ENCODE measurements around the gene STK10. TPM values are rescaled to one million over a fixed set of nuclear protein-coding genes. Genes with fewer than 3 reads are reported as not detected.

STK10 gene
- total RNA-seq, 1 donor from 2014 or later = 60.2 TPM

DNA sequence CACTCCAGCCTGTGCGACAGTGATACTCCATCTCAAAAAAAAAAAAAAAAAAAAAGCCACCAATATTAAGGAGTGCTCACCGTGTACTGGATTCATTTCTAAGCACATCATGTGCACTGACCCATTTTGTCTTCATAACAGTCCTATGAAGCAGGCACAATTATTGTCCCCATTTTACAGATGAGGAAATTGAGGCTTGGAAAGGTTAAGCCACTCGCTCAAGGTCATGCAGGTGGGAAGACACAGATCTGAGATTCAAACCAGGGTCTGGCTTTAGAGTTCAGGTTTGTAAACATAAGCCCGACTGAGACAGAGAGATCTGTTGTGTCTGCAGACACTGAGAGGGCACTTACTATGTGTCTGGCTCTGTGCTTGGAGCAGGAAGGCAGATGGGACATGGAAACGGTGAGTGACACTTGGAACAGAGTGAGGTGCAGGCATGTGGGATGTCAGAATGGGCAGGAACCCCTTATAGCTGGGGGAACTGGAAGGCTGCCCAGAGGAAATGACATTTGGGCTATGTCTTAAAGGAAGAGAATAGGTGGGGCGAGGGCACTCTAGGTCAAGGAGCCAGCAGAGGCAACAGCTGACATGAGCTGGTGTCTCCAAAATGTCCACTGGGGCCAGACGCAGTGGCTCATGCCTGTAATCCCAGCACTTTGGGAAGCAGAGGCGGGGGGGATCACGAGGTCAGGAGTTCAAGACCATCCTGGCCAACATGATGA is 69.9 kb downstream of the STK10 start:
- no peaks in the 10 kb centered on the region for H3K27me3 Mint-ChIP-seq (ENCODE audit: low read depth, unreplicated experiment)
- no peaks in the 10 kb centered on the region for H3K27me3 ChIP-seq (ENCODE audit: insufficient read depth, low read length)
- no peaks in the 10 kb centered on the region for H3K9me3 ChIP-seq (ENCODE audit: insufficient read depth, low read depth, low read length)
- H3K4me1 Mint-ChIP-seq (ENCODE audit: low read depth, unreplicated experiment) = peaks cover 11% of the 10 kb centered on the region
- no peaks in the 10 kb centered on the region for H3K9me3 Mint-ChIP-seq (ENCODE audit: unreplicated experiment)
- no peak overlapping the region for H3K27ac Mint-ChIP-seq (ENCODE audit: unreplicated experiment)
- peaks cover 9% of the 10 kb centered on the region for H3K4me1 ChIP-seq (ENCODE audit: insufficient read depth, low read length)
- no peak for FAIRE-seq
- no peak overlapping the region for H3K9ac ChIP-seq (ENCODE audit: low read length)
- peaks cover 21% of the 10 kb centered on the region for H3K36me3 Mint-ChIP-seq (ENCODE audit: low read depth, unreplicated experiment)
- no peak overlapping the region for H3K4me2 ChIP-seq (ENCODE audit: low read length)
- no peak overlapping the region for H2AFZ ChIP-seq (ENCODE audit: low read depth, low read length)
- no peaks in the 10 kb centered on the region for H3K79me2 ChIP-seq (ENCODE audit: insufficient read depth, low read length)
- TF ChIP-seq EZH2 (IDR thresholded peaks at IDR 0.05; ENCODE audit: insufficient read depth, low read length) = no peak
- TF ChIP-seq, protein P1, sequence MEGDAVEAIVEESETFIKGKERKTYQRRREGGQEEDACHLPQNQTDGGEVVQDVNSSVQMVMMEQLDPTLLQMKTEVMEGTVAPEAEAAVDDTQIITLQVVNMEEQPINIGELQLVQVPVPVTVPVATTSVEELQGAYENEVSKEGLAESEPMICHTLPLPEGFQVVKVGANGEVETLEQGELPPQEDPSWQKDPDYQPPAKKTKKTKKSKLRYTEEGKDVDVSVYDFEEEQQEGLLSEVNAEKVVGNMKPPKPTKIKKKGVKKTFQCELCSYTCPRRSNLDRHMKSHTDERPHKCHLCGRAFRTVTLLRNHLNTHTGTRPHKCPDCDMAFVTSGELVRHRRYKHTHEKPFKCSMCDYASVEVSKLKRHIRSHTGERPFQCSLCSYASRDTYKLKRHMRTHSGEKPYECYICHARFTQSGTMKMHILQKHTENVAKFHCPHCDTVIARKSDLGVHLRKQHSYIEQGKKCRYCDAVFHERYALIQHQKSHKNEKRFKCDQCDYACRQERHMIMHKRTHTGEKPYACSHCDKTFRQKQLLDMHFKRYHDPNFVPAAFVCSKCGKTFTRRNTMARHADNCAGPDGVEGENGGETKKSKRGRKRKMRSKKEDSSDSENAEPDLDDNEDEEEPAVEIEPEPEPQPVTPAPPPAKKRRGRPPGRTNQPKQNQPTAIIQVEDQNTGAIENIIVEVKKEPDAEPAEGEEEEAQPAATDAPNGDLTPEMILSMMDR (IDR thresholded peaks at IDR 0.05; ENCODE audit: insufficient read depth, low read depth, low read length) = no peak
- no peak overlapping the region for H3K4me3 ChIP-seq (ENCODE audit: insufficient read depth, low read depth, low read length)
- peaks cover 24% of the 10 kb centered on the region for H4K20me1 ChIP-seq (ENCODE audit: insufficient read depth, low read length)
- no peak overlapping the region for H3K27ac ChIP-seq (ENCODE audit: low read depth, low read length)
- no peak overlapping the region for H3K4me3 Mint-ChIP-seq (ENCODE audit: unreplicated experiment)
- DNase-seq (ENCODE audit: low read depth) = no peak
- peaks cover 5% of the 10 kb centered on the region for H3K36me3 ChIP-seq (ENCODE audit: insufficient read depth, low read length)

GRCh38 chr5:172115541-172115982 is 72.5 kb downstream of the STK10 start:
- Mint-ChIP-seq H3K27ac (ENCODE audit: unreplicated experiment) (no peak overlapping the region), H3K36me3 (ENCODE audit: low read depth, unreplicated experiment) (peaks cover 19% of the 10 kb centered on the region), H3K27me3 (ENCODE audit: low read depth, unreplicated experiment) (no peaks in the 10 kb centered on the region), H3K4me3 (ENCODE audit: unreplicated experiment) (no peak overlapping the region), H3K4me1 (ENCODE audit: low read depth, unreplicated experiment) (peaks cover 31% of the 10 kb centered on the region), H3K9me3 (ENCODE audit: unreplicated experiment) (no peaks in the 10 kb centered on the region)
- H3K9ac ChIP-seq (ENCODE audit: low read length) = no peak overlapping the region
- no peak overlapping the region for H3K4me2 ChIP-seq (ENCODE audit: low read length)
- DNase-seq (ENCODE audit: low read depth) (no peak), FAIRE-seq (no peak)
- no peaks in the 10 kb centered on the region for H3K79me2 ChIP-seq (ENCODE audit: insufficient read depth, low read length)
- H2AFZ ChIP-seq (ENCODE audit: low read depth, low read length) = no peak overlapping the region
- H3K9me3 ChIP-seq (ENCODE audit: insufficient read depth, low read depth, low read length) = no peaks in the 10 kb centered on the region
- H3K27ac ChIP-seq (ENCODE audit: low read depth, low read length) = no peak overlapping the region
- H3K4me3 ChIP-seq (ENCODE audit: insufficient read depth, low read depth, low read length) = no peak overlapping the region
- peaks cover 19% of the 10 kb centered on the region for H4K20me1 ChIP-seq (ENCODE audit: insufficient read depth, low read length)
- peaks cover 5% of the 10 kb centered on the region for H3K36me3 ChIP-seq (ENCODE audit: insufficient read depth, low read length)
- H3K27me3 ChIP-seq (ENCODE audit: insufficient read depth, low read length) = no peaks in the 10 kb centered on the region
- TF ChIP-seq, protein P1 (IDR thresholded peaks at IDR 0.05; ENCODE audit: insufficient read depth, low read depth, low read length) = no peak
- TF ChIP-seq EZH2 (IDR thresholded peaks at IDR 0.05; ENCODE audit: insufficient read depth, low read length) = no peak
- peaks cover 32% of the 10 kb centered on the region for H3K4me1 ChIP-seq (ENCODE audit: insufficient read depth, low read length)

DNA sequence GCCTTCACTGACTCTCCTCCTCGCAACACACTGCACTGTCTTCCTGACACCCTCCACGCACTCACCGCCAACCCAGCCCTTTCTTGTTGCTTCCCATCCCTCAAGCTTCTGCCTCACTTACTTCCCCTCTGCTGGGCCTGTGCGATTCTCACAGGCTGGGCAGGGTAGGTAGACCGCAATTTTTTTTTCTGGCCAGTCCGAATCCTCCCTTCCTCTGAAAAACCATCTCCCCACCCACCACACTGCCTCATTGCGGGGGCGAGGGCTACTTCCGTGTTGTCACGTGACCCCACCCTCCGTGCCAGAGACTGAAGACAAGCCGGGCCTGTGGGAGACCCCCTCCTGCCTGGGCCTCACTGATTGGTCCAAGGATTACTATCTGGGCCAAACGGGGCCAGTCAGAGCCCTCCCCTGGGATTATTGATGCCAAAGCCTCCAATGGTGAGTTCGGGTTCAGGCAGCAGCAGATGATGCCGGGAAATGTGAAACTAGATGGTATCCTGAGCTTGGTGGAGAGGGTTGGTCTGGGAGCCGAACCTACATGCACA is 73.1 kb downstream of the STK10 start:
- Mint-ChIP-seq H3K27ac (ENCODE audit: unreplicated experiment) (peak overlapping the region; percentile 62), H3K4me1 (ENCODE audit: low read depth, unreplicated experiment) (peaks cover 36% of the 10 kb centered on the region), H3K4me3 (ENCODE audit: unreplicated experiment) (peak overlapping the region; percentile 78), H3K27me3 (ENCODE audit: low read depth, unreplicated experiment) (no peaks in the 10 kb centered on the region), H3K9me3 (ENCODE audit: unreplicated experiment) (no peaks in the 10 kb centered on the region), H3K36me3 (ENCODE audit: low read depth, unreplicated experiment) (peaks cover 19% of the 10 kb centered on the region)
- H3K79me2 ChIP-seq (ENCODE audit: insufficient read depth, low read length) = no peaks in the 10 kb centered on the region
- no peak overlapping the region for H3K27ac ChIP-seq (ENCODE audit: low read depth, low read length)
- FAIRE-seq (no peak), DNase-seq (ENCODE audit: low read depth) (no peak)
- peaks cover 5% of the 10 kb centered on the region for H3K36me3 ChIP-seq (ENCODE audit: insufficient read depth, low read length)
- no peak overlapping the region for H3K9ac ChIP-seq (ENCODE audit: low read length)
- H3K4me3 ChIP-seq (ENCODE audit: insufficient read depth, low read depth, low read length) = no peak overlapping the region
- H2AFZ ChIP-seq (ENCODE audit: low read depth, low read length) = no peak overlapping the region
- H4K20me1 ChIP-seq (ENCODE audit: insufficient read depth, low read length) = peaks cover 13% of the 10 kb centered on the region
- H3K4me1 ChIP-seq (ENCODE audit: insufficient read depth, low read length) = peaks cover 37% of the 10 kb centered on the region
- no peak overlapping the region for H3K4me2 ChIP-seq (ENCODE audit: low read length)
- H3K9me3 ChIP-seq (ENCODE audit: insufficient read depth, low read depth, low read length) = no peaks in the 10 kb centered on the region
- H3K27me3 ChIP-seq (ENCODE audit: insufficient read depth, low read length) = no peaks in the 10 kb centered on the region
- TF ChIP-seq EZH2 (IDR thresholded peaks at IDR 0.05; ENCODE audit: insufficient read depth, low read length) = no peak
- TF ChIP-seq, protein P1 (IDR thresholded peaks at IDR 0.05; ENCODE audit: insufficient read depth, low read depth, low read length) = no peak
